ENCODE measurements around the gene RAB3A.

RAB3A gene

DNA sequence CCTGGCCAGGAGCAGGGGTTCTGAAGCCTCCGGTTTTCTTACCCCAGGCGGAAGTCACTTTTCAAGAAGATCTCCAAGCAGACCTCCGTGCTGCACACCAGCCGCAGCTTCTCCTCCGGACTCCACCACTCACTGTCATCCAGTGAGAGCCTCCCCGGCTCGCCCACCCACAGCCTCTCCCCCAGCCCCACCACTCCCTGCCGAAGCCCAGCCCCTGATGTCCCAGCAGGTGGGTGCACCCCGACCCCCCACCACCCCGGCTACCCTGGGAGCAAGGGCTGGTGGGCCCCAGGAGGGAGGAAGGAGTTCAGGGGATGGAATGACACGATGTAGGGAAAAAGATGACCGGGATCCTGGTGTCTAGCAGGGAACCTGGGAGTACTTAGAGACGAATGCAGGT lies 56.4 kb downstream of the RAB3A start:
- no peak for DNase-seq

All from NK-92 treated with Interleukin-12 subunit alpha and Interleukin-12 subunit beta, amount 100 ng/mL, for 24 hours (cell line).